ENCODE data around the gene GPR32.
"Not testable (repeated sequence)": the region's sequence is repeated elsewhere in the genome, so short reads cannot be mapped to it uniquely, and the experiment has no call there.

GPR32 gene

GRCh38 chr19:50804420-50805272, 34.4 kb downstream of the GPR32 start:
- peak; percentile 97 for DNase-seq

- DNase-seq = no peak
Observed at GRCh38 chr19:50808856-50809255, 38.6 kb downstream of the GPR32 start.

GRCh38 chr19:50811622-50812238, 41.5 kb downstream of the GPR32 start:
- DNase-seq = not testable (repeated sequence)

- no peak for DNase-seq
Observed at GRCh38 chr19:50812474-50812873, 42.2 kb downstream of the GPR32 start.

- DNase-seq = no peak
Observed at GRCh38 chr19:50814883-50815282, 44.6 kb downstream of the GPR32 start.

GRCh38 chr19:50815439-50815838, 45.2 kb downstream of the GPR32 start:
- no peak for DNase-seq

GRCh38 chr19:50817941-50818858, 47.9 kb downstream of the GPR32 start:
- DNase-seq = no peak

GRCh38 chr19:50818859-50819472, 48.7 kb downstream of the GPR32 start:
- DNase-seq = no peak

- DNase-seq = no peak
Observed at GRCh38 chr19:50819636-50820035, 49.4 kb downstream of the GPR32 start.

- no peak for DNase-seq
Observed at GRCh38 chr19:50820086-50820485, 49.8 kb downstream of the GPR32 start.

GRCh38 chr19:50820549-50821247, 50.4 kb downstream of the GPR32 start:
- DNase-seq = no peak

GRCh38 chr19:50821248-50821612, 51.0 kb downstream of the GPR32 start:
- DNase-seq = no peak

All from AML-193 (cell line).